Tibial nerve (tissue), 4 donors: ENCODE measurements around the gene TRIM9.
A peak's percentile ranks its signal among the peaks of the same experiment; 100 is the strongest.

Experiments
- CTCF ChIP-seq, 5 experiments: fragments of 200-600 bp in 3 of 5; fragments of 450-650 bp in 2 of 5; sonication (generic) in 3 of 5; IDR thresholded peaks; one replicate each; pipeline ENCODE4 v1.5.1; 2016 to 2019; ENCODE audit warnings: antibody characterized with exemption in 5 of 5, mild to moderate bottlenecking in 3 of 5, moderate library complexity in 2 of 5
- EP300 ChIP-seq, 2 donors: sonication (generic); formaldehyde crosslinking; IDR thresholded peaks; one replicate each; pipeline ENCODE4 v1.6.1; 2017; ENCODE audit warnings: antibody characterized with exemption in 2 of 2, mild to moderate bottlenecking in 1 of 2
- POLR2A ChIP-seq, 2 donors: fragments of 450-650 bp; IDR thresholded peaks; one replicate each; pipeline ENCODE4 v1.6.1; 2017; ENCODE audit warnings: antibody characterized with exemption in 2 of 2, mild to moderate bottlenecking in 2 of 2, moderate library complexity in 2 of 2

- no peak for TF ChIP-seq CTCF (IDR thresholded peaks at IDR 0.05)
- TF ChIP-seq POLR2A (IDR thresholded peaks at IDR 0.05) = no peak
- TF ChIP-seq EP300 (IDR thresholded peaks at IDR 0.05) = peak in 1 of 2 donors; percentile 51
Measured at GRCh38 chr14:51095854-51096823, 1.2 kb upstream of the TRIM9 start.
